HepG2 (cell line): ENCODE measurements around the gene OR51A7. TPM values are rescaled to one million over a fixed set of nuclear protein-coding genes. Genes with fewer than 3 reads are reported as not detected.

Experiments
- ATAC-seq: fragments of 200-7000 bp; cut with Tn5 transposase; 3 replicates; pipeline ENCODE4 v1.9.1; 2020; ENCODE audit warnings: mild to moderate bottlenecking, moderate library complexity
- BruUV-seq: library from RNA; stranded (reverse); fragments of 400-500 nt; replicated peaks from 2 replicates; lab custom pipeline; 2021; lab: Mats Ljungman, UMichigan
- CTCF ChIA-PET: fragments of 300-600 bp; formaldehyde crosslinking; extraction: SDS; loops from one replicate; lab custom pipeline; 2021; ENCODE audit warnings: low total read pairs, inconsistent platforms, low intra/inter-chr PET ratio; lab: Yijun Ruan, JAX
- POLR2A ChIA-PET: fragments of 350-600 bp; sonication (Branson Sonifier 250); formaldehyde crosslinking; loops from one replicate; lab custom pipeline; 2020; ENCODE audit warnings: antibody characterized with exemption, inconsistent platforms; lab: Yijun Ruan, JAX
- DNase-seq: peaks from one replicate; pipeline ENCODE4 v3.0.0-alpha.2; 2015; ENCODE audit warnings: low spot score
- FAIRE-seq: peaks from 3 replicates; lab custom pipeline; 2011; peaks lifted over from hg19 to GRCh38; lab: Jason Lieb, UNC
- H2AFZ ChIP-seq: one replicate; pipeline ENCODE4 v1.6.1; 2011; ENCODE audit warnings: low read length, inconsistent platforms
- H3K27ac ChIP-seq: fragments of 300-600 bp; 3 replicates; pipeline ENCODE4 v1.8.0; 2011; ENCODE audit warnings: mixed run types, mild to moderate bottlenecking, mixed read lengths, low read length, inconsistent platforms; ENCODE audit not compliant: insufficient read depth; ENCODE audit errors: extremely low read length
- H3K27me3 ChIP-seq, 2 experiments: fragments of 200-600 bp in 1 of 2; 2 replicates in 1 of 2; 3 replicates in 1 of 2; pipeline versions ENCODE4 v1.6.0 to v1.8.0; 2011; ENCODE audit warnings: low read length in 2 of 2, mild to moderate bottlenecking in 2 of 2, moderate library complexity in 2 of 2, inconsistent platforms in 1 of 2; ENCODE audit not compliant: insufficient read depth in 2 of 2, control insufficient read depth in 1 of 2
- H3K36me3 ChIP-seq, 2 experiments: fragments of 200-600 bp in 1 of 2; replicated peaks in 1 of 2; 2 replicates in 1 of 2; 3 replicates in 1 of 2; pipeline versions ENCODE4 v1.5.1 to v1.8.0; 2011; ENCODE audit warnings: low read length in 2 of 2, inconsistent platforms in 1 of 2; ENCODE audit not compliant: insufficient read depth in 2 of 2, control insufficient read depth in 1 of 2
- H3K4me1 ChIP-seq: 2 replicates; pipeline ENCODE4 v1.5.1; 2012; ENCODE audit warnings: low read length, inconsistent platforms; ENCODE audit not compliant: insufficient read depth
- H3K4me2 ChIP-seq: 2 replicates; pipeline ENCODE4 v1.6.0; 2011; ENCODE audit warnings: low read depth, low read length, inconsistent platforms
- H3K4me3 ChIP-seq, 3 experiments: fragments of 200-600 bp in 1 of 3; sonication (generic), shearing (Covaris generic) in 1 of 3; replicated peaks in 1 of 3; 2 replicates each; pipeline ENCODE4 v1.5.1; 2011 to 2016; ENCODE audit warnings: low read length in 3 of 3, inconsistent platforms in 2 of 3, low read depth in 2 of 3, mild to moderate bottlenecking in 2 of 3, control low read depth in 1 of 3, mixed read lengths in 1 of 3; ENCODE audit not compliant: insufficient read depth in 1 of 3
- H3K79me2 ChIP-seq: one replicate; pipeline ENCODE4 v1.6.1; 2011; ENCODE audit warnings: low read length, inconsistent platforms; ENCODE audit not compliant: insufficient read depth
- H3K9ac ChIP-seq: 2 replicates; pipeline ENCODE4 v1.6.0; 2011; ENCODE audit warnings: mild to moderate bottlenecking, low read depth, low read length, inconsistent platforms; ENCODE audit not compliant: insufficient read depth
- H3K9me3 ChIP-seq: 2 replicates; pipeline ENCODE4 v1.5.1; 2012; ENCODE audit warnings: mild to moderate bottlenecking, low read length
- H4K20me1 ChIP-seq: 2 replicates; pipeline ENCODE4 v1.6.0; 2011; ENCODE audit warnings: inconsistent platforms, mild to moderate bottlenecking, low read length, moderate library complexity; ENCODE audit not compliant: insufficient read depth
- HCFC1 ChIP-seq: fragments of 150-350 bp; IDR thresholded peaks from 2 replicates; pipeline ENCODE4 v1.6.1; 2014; ENCODE audit warnings: low read depth, low read length
- HOXA5 ChIP-seq: sonication (generic); formaldehyde crosslinking; IDR thresholded peaks from 2 replicates; pipeline ENCODE4 v1.4.0; 2020; ENCODE audit warnings: missing genetic modification reagents
- IRF2 ChIP-seq: IDR thresholded peaks from 2 replicates; pipeline ENCODE4 v1.6.1; 2018; ENCODE audit warnings: missing genetic modification reagents, missing compliant biosample characterization
- LBX2 ChIP-seq: sonication (generic); formaldehyde crosslinking; IDR thresholded peaks from 2 replicates; pipeline ENCODE4 v1.5.0; 2020; ENCODE audit warnings: missing genetic modification reagents, mild to moderate bottlenecking, borderline replicate concordance
- MIER2 ChIP-seq: IDR thresholded peaks from 2 replicates; pipeline ENCODE4 v1.6.1; 2016; ENCODE audit warnings: missing biosample characterization, missing genetic modification reagents
- NFE2L2 ChIP-seq: fragments of 150-350 bp; IDR thresholded peaks from 2 replicates; pipeline ENCODE4 v1.6.1; 2014; ENCODE audit warnings: low read length
- NKX3-1 ChIP-seq: sonication (generic); formaldehyde crosslinking; IDR thresholded peaks from 2 replicates; pipeline ENCODE4 v1.5.0; 2020; ENCODE audit warnings: missing genetic modification reagents
- PAF1 ChIP-seq: IDR thresholded peaks from 2 replicates; pipeline ENCODE4 v1.6.1; 2016; ENCODE audit warnings: missing genetic modification reagents, missing compliant biosample characterization
- PHB2 ChIP-seq: fragments of 450-650 bp; IDR thresholded peaks from 2 replicates; pipeline ENCODE4 v1.6.1; 2018; ENCODE audit not compliant: partially characterized antibody
- SMARCE1 ChIP-seq: fragments of 450-650 bp; IDR thresholded peaks from 2 replicates; pipeline ENCODE4 v1.6.1; 2017; ENCODE audit warnings: borderline replicate concordance
- TAF1 ChIP-seq: sonication (generic); formaldehyde crosslinking; IDR thresholded peaks from 2 replicates; pipeline ENCODE4 v1.4.0; 2020; ENCODE audit warnings: missing genetic modification reagents
- TOPORS ChIP-seq: sonication (generic); formaldehyde crosslinking; IDR thresholded peaks from 2 replicates; pipeline ENCODE4 v1.8.0; 2023; ENCODE audit warnings: mild to moderate bottlenecking, missing genetic modification reagents
- ZFP82 ChIP-seq: sonication (generic); formaldehyde crosslinking; IDR thresholded peaks from 2 replicates; pipeline ENCODE4 v1.5.1; 2020; ENCODE audit warnings: mild to moderate bottlenecking, missing genetic modification reagents, borderline replicate concordance
- ZNF326 ChIP-seq: sonication (generic); formaldehyde crosslinking; IDR thresholded peaks from 2 replicates; pipeline ENCODE4 v1.4.0; 2020; ENCODE audit warnings: missing genetic modification reagents, borderline replicate concordance
- ZNF546 ChIP-seq: sonication (generic); formaldehyde crosslinking; conservative IDR thresholded peaks from 2 replicates; pipeline ENCODE4 v1.8.1; 2023; ENCODE audit warnings: mild to moderate bottlenecking, missing genetic modification reagents
- ZNF713 ChIP-seq: sonication (generic); formaldehyde crosslinking; IDR thresholded peaks from 2 replicates; pipeline ENCODE4 v1.4.0; 2020; ENCODE audit warnings: mild to moderate bottlenecking, missing genetic modification reagents
- WGBS: methylation state at CpG from one replicate; pipeline ENCODE4 v1.1.6; 2017; ENCODE audit warnings: low lambda C conversion rate; 5-methylcytosine and 5-hydroxymethylcytosine counted together
- in situ Hi-C: cut with HindIII; loops from 2 replicates; pipeline ENCODE4 v1.10.0; 2017; ENCODE audit warnings: low pct_unique_long_range_greater_than_20kb; ENCODE audit not compliant: extremely low pct_ligation_motif_present
- intact Hi-C: fragments of 100-400 bp; cut with micrococcal nuclease; formaldehyde crosslinking; loops from one replicate; pipeline ENCODE4 v1.10.0; 2022; ENCODE audit not compliant: unreplicated experiment
- polyA plus RNA-seq, 8 experiments: library from polyadenylated mRNA; depleted of rRNA in 3 of 8; stranded (reverse) in 7 of 8; unstranded in 1 of 8; fragments of >200 nt; fragmentation: Illumina TruSeq in 4 of 8; extraction: Trizol in 4 of 8; gene quantifications; 2 replicates each; pipeline versions ENCODE4 v1.2.1 to v1.2.3, GENCODE V29; 2011 to 2016; ENCODE audit warnings: low read depth in 4 of 8, missing spikeins in 1 of 8, mixed read lengths in 1 of 8; ENCODE audit not compliant: insufficient read depth in 1 of 8
- total RNA-seq, 5 experiments: library from RNA; depleted of rRNA; stranded (reverse); fragments of >200 nt; fragmentation: Illumina TruSeq; extraction: Trizol; gene quantifications; 2 replicates each; pipeline ENCODE4 v1.2.3, GENCODE V29; 2016; ENCODE audit warnings: low read depth in 1 of 5
- TF ChIP-seq, protein P1 (sequence below): sonication (generic); formaldehyde crosslinking; IDR thresholded peaks from 2 replicates; pipeline ENCODE4 v1.4.0; 2020; ENCODE audit warnings: missing genetic modification reagents, borderline replicate concordance
- TF ChIP-seq, protein P2 (sequence below): IDR thresholded peaks from 2 replicates; pipeline ENCODE4 v1.6.1; 2016; ENCODE audit warnings: missing compliant biosample characterization, missing genetic modification reagents, borderline replicate concordance

The OR51A7 gene
- total and polyA plus RNA-seq, 2 of the 13 experiments (the other 11 are each of a cell fraction or from before 2014, with no cell fraction given), result not detected

GRCh38 chr11:4863876-4864275 is 39.7 kb upstream of the OR51A7 start:
- Histone ChIP-seq H2AFZ (no peak overlapping the region), H3K4me3 (no peak overlapping the region), H3K9me3 (no peaks in the 10 kb centered on the region), H3K4me2 (no peak overlapping the region), H3K79me2 (no peaks in the 10 kb centered on the region), H4K20me1 (no peaks in the 10 kb centered on the region), H3K27ac (no peak overlapping the region), H3K36me3 (no peaks in the 10 kb centered on the region), H3K4me1 (no peaks in the 10 kb centered on the region), H3K9ac (no peak overlapping the region), H3K27me3 (no peaks in the 10 kb centered on the region)
- CTCF ChIA-PET, result no interaction called here
- in situ Hi-C loops (no loop called here), intact Hi-C loops (loop anchor here (1.0 kb wide), 1 partner anchor 21 kb away; no protein-coding TSS in a partner anchor)
- POLR2A ChIA-PET, result no interaction called here
- FAIRE-seq (no peak), ATAC-seq (no peak), DNase-seq (no peak)
- TF ChIP-seq, protein P1, sequence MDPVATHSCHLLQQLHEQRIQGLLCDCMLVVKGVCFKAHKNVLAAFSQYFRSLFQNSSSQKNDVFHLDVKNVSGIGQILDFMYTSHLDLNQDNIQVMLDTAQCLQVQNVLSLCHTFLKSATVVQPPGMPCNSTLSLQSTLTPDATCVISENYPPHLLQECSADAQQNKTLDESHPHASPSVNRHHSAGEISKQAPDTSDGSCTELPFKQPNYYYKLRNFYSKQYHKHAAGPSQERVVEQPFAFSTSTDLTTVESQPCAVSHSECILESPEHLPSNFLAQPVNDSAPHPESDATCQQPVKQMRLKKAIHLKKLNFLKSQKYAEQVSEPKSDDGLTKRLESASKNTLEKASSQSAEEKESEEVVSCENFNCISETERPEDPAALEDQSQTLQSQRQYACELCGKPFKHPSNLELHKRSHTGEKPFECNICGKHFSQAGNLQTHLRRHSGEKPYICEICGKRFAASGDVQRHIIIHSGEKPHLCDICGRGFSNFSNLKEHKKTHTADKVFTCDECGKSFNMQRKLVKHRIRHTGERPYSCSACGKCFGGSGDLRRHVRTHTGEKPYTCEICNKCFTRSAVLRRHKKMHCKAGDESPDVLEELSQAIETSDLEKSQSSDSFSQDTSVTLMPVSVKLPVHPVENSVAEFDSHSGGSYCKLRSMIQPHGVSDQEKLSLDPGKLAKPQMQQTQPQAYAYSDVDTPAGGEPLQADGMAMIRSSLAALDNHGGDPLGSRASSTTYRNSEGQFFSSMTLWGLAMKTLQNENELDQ, result no peak
- TF ChIP-seq ZFP82 (CRISPR knock-in tag), result no peak
- TF ChIP-seq PHB2, result no peak
- no peak for TF ChIP-seq IRF2 (CRISPR knock-in tag)
- TF ChIP-seq, protein P2, sequence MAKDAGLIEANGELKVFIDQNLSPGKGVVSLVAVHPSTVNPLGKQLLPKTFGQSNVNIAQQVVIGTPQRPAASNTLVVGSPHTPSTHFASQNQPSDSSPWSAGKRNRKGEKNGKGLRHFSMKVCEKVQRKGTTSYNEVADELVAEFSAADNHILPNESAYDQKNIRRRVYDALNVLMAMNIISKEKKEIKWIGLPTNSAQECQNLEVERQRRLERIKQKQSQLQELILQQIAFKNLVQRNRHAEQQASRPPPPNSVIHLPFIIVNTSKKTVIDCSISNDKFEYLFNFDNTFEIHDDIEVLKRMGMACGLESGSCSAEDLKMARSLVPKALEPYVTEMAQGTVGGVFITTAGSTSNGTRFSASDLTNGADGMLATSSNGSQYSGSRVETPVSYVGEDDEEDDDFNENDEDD (CRISPR knock-in tag), result no peak
- TF ChIP-seq NKX3-1 (CRISPR knock-in tag), result no peak
- TF ChIP-seq ZNF546 (CRISPR knock-in tag), result no peak
- TF ChIP-seq ZNF326 (CRISPR knock-in tag), result no peak
- no peak for TF ChIP-seq HCFC1
- no peak for TF ChIP-seq MIER2 (CRISPR knock-in tag)
- no peak for TF ChIP-seq ZNF713 (CRISPR knock-in tag)
- TF ChIP-seq PAF1 (CRISPR knock-in tag), result no peak
- TF ChIP-seq SMARCE1, result no peak
- TF ChIP-seq HOXA5 (CRISPR knock-in tag), result no peak
- TF ChIP-seq NFE2L2, result no peak
- TF ChIP-seq TOPORS (CRISPR knock-in tag), result no peak
- TF ChIP-seq LBX2, result no peak
- TF ChIP-seq TAF1 (CRISPR knock-in tag), result no peak
- WGBS, result 19% methylated on average over 4 of the region's 4 CpGs
- BruUV-seq, result no TSS peak
